GM21737 (cell line): ENCODE data around the gene ARL13B.
A peak's percentile ranks its signal among the peaks of the same experiment; 100 is the strongest.
"Not testable (repeated sequence)": the region's sequence is repeated elsewhere in the genome, so short reads cannot be mapped to it uniquely, and the experiment has no call there.

Experiments
- ATAC-seq: cut with Tn5 transposase; IDR thresholded peaks from one replicate; pipeline ENCODE4 v1.9.1; 2021; ENCODE audit warnings: mild to moderate bottlenecking, moderate library complexity; ENCODE audit not compliant: unreplicated experiment

ARL13B gene

DNA sequence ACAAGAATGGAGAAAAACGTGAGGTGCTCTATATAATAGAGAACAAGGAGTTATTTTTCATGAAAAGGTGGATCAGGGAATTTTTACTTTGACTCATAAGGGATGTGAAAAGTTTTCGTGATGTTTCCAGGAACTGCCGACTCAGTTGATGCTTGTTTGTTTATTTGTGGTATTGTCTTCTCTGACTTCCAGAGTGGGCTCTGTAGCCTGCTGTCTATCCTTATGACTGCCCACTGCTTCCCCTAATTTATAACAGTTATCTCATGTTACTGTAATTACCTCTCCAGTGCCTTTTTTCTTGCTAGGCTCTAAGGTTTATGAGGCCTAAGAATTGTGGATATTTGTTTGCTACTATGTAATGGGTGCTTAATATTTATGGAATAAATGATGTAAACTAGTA is 12.3 kb downstream of the ARL13B start:
- no peak for ATAC-seq

DNA sequence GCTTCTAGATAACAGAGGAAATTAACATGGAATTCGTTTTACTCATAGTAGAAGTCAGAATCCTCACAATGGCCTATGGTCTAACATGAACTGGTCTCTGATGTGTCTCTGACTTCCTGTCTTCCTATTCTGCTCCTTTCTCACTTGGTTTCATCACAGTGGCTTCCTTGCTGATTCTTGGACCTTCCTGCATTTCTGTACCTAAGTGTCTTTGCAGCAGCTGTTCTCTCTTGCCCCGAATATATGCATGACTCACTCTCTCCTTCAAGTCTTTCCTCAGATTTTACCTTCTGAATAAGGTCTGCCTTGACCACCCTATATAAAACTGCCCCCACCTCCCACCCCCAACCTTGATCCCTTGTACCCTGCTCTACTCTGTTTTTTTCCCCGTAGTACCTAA is 14.1 kb downstream of the ARL13B start:
- ATAC-seq, result no peak

- ATAC-seq, result no peak
Measured at GRCh38 chr3:94001191-94001590, 21.2 kb downstream of the ARL13B start.

- no peak for ATAC-seq
Measured at GRCh38 chr3:94001827-94002495, 22.0 kb downstream of the ARL13B start.

DNA sequence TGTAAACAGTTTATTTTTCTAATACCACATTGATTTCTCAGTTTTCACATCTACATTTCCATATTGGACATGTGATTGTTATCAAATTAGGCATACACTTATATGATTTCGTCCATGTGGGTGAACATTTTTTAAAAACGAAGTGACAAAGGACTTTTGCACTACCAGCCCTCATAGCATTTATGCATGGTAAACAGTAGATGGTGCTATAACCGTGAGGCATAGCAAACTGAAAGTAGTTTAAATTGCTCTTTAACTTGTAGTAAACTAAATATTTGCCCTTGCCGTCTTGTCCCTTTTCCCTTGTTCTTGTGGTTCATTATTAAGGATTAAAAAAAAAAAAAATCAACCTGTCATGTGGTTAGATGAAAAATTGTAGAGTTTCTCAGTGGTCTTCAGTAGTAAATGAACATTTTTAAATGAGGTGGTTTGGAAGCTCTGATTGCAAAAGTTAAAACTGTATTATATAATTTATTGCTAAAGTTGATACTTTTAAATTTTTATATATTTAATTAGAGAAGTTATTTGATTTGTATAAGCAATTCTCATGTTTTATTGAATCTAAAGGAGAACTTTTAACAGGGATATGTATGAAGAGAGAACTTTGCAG is 24.5 kb downstream of the ARL13B start:
- peak; percentile 91 for ATAC-seq

DNA sequence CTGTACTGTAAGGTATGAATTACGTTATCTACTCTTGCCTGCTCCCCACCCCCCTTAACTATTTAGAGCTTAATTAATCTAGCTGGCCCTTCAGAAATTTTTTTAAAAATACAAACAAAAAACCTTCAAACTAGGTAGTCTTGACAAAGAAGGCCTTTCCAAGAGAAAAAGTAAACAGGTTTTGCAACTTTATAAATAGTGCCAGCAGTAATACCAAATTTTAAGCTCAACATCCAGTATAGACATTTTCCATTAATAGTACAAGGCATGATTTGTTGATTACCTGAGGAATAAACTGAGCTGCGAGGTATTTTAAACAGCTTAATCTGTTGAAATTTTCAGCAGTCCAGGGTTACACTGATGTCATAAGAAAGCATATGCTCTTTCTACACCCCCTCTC is 28.3 kb downstream of the ARL13B start:
- ATAC-seq, result no peak

DNA sequence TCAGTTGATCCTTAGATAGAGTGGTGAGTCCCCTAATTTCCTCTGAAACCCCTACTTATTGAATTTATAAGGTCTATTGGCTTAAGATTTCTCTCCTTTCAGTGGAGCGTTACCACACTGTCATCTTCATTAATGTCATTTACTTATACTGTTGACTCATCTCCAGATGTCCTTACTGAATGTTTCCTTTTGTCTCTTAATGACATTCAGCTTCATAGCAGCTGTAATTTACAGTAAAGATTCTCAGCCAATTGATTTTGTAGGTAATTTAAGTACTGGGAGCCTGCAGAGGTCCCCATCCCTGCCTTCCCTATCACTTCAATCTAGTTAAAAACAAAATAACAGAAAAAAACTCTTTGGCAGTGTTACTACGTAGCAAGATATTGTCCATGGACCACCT is 29.7 kb downstream of the ARL13B start:
- no peak for ATAC-seq

- ATAC-seq, result no peak
Measured at GRCh38 chr3:94011233-94011711, 31.3 kb downstream of the ARL13B start.

GRCh38 chr3:94012185-94012584 is 32.2 kb downstream of the ARL13B start:
- no peak for ATAC-seq

DNA sequence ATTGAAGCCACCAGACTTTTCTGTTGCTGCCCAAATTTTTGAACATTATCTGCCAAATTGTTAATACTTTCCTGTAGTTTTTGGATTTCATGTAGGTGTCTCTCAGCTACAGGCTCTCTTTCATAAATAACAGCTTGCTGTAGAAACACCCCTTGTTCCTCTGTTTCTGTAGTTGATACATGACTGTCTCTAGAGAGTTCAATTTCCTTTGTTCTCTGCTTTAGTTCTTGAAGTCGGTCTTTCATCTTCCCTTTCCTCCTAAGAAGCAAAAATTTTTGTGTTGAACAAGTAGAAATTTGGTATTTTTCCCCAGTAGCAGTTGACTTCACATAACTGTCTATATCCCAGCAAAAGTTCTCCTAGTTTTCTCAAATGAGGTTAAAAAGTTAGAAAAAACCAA is 35.1 kb downstream of the ARL13B start:
- ATAC-seq, result no peak

- no peak for ATAC-seq
Measured at GRCh38 chr3:94019659-94020058, 39.7 kb downstream of the ARL13B start.

- no peak for ATAC-seq
Measured at GRCh38 chr3:94020293-94020692, 40.3 kb downstream of the ARL13B start.

DNA sequence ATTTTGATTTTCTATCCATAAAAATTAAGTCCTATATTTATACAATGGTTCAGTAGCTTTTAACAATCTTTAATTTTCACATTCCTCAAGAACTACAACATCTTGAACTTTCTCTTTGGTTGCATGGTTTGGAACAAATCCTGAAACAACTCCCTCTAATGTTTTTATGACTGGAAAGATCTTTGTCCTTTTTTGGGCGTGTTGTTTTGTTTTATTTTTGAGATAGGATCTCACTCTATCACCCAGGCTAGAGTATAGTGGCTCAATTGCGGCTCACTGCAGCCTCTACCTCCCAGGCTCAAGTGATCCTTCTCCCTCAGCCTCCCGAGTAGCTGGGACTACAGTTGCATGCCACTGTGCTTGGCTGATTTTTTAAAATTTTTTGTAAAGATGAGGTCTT is 44.4 kb downstream of the ARL13B start:
- no peak for ATAC-seq

GRCh38 chr3:94026623-94027022 is 46.7 kb downstream of the ARL13B start:
- no peak for ATAC-seq

DNA sequence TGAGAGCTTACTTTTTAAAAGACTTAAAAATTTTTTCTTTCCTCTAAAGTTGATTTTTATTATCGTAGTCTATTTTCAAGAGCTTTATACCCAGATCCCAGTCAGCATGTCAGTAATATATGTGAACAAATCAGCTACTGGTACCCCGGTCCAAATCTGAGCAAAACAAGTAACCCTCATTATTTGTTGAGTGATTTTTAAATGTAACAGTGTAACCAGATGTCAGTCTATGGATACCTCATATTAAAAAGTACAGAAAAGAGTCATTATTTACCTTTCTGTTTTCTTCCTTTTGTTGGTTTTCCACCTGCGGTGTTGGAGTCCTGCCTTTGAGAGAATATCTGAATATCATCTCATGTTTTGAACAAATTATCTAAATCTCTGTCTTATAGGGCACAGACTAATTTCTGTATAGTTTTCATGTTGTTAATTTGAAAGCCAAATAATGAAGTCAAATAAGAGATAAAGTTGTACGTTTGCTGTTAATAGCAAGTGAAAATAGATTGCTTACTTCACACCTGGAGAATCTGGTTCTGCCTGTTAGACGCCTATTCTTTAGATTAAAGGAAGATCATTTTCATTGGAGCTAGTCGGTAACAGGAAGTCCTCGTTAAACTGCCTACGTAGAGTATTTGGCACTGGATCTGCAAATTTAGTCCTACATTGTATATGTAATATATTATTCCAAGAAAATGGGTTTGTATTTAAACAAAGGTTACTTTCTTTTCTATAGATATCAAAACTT is 48.3 kb downstream of the ARL13B start, which contains the start of gene STX19:
TSS of gene STX19 (minus strand) at position 505 of the 745 bp plus-strand sequence. CDS start 13,328 bp downstream, outside the sequence.
- no peak for ATAC-seq

DNA sequence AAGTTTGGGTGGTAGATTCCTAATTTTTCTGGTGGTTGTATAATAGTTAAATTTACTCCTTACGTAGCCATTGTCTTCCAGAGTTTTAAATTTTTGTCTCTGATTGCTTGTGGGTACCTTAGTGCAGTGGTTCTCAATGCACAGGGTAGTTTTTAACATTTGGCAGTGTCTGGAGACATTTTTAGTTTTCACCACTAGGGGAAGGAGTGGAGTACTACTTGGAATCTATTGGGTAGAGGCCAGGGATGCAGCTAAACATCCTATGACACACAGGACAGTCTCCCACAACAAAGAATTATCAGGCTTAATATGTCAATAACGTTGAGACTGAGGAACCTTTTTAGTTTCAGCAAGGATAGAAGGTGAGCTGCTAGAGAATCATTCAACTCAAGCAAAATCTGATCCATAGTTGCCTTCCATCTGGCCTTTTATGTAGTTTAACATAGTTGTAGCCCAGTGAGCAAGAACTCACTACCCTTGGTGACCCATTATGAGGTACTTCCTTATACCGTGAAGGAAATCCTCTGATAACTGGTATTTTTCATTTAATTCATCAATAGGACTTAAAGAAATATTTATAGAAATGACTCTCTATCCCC is 57.1 kb downstream of the ARL13B start:
- ATAC-seq, result no peak

GRCh38 chr3:94043285-94043684 is 63.3 kb downstream of the ARL13B start:
- ATAC-seq, result no peak

- ATAC-seq, result not testable (repeated sequence)
Measured at GRCh38 chr3:94044100-94044936, 64.4 kb downstream of the ARL13B start.

DNA sequence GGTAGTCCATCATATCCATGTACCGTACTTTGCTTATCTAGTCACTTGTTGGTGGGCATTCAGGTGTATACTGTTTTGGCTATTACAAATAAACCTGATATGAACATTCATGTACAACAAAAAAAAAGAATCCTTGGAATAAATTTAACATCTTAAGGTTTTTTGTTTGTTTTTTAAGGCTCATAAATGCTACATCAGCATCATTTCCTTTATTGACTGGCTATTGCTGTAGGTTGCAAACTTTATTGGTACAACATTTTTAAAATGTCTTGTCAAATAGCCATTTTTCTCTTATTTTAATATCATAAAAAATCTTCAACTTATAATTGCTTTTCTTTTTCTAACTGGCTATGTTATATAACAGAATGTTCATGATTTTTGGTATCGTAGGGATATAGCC is 66.6 kb downstream of the ARL13B start:
- ATAC-seq, result no peak

- no peak for ATAC-seq
Measured at GRCh38 chr3:94049267-94049666, 69.3 kb downstream of the ARL13B start.

- no peak for ATAC-seq
Measured at GRCh38 chr3:94050546-94050945, 70.6 kb downstream of the ARL13B start.
